Upper lobe of right lung (tissue), 1 donor: Measurements from ENCODE around the gene CDH4. TPM values are rescaled to one million over a fixed set of nuclear protein-coding genes. Genes with fewer than 3 reads are reported as not detected.

ENCODE experiments used
- ATAC-seq: fragments of 200-7000 bp; cut with Tn5 transposase; one replicate; pipeline ENCODE4 v1.9.1; 2020; ENCODE audit warnings: mild to moderate bottlenecking, moderate library complexity
- DNase-seq: peaks from one replicate; pipeline ENCODE4 v3.0.0-alpha.2; 2020
- H3K27ac ChIP-seq: fragments of 200-600 bp; one replicate; pipeline ENCODE4 v1.8.0; 2022
- H3K27me3 ChIP-seq: fragments of 200-600 bp; one replicate; pipeline ENCODE4 v1.8.0; 2022; ENCODE audit warnings: mild to moderate bottlenecking
- H3K36me3 ChIP-seq: fragments of 200-600 bp; one replicate; pipeline ENCODE4 v1.8.0; 2022
- H3K4me1 ChIP-seq: fragments of 200-600 bp; one replicate; pipeline ENCODE4 v1.8.0; 2022
- H3K4me3 ChIP-seq: fragments of 200-600 bp; one replicate; pipeline ENCODE4 v1.8.0; 2022; ENCODE audit warnings: mild to moderate bottlenecking
- H3K9me3 ChIP-seq: fragments of 200-600 bp; one replicate; pipeline ENCODE4 v1.8.0; 2022
- intact Hi-C: fragments of 100-400 bp; cut with DNase I; formaldehyde crosslinking; loops from one replicate; pipeline ENCODE4 v1.11.0; 2022
- total RNA-seq: library from RNA; stranded (reverse); fragmentation: NEBNext Ultra II Directional; extraction: Animal tissue kit (Norgen Biotek cat#: 25700); gene quantifications from one replicate; pipeline ENCODE4 v1.2.1, GENCODE V29; 2021
- TF ChIP-seq, protein P1 (sequence below): fragments of 200-600 bp; IDR thresholded peaks from one replicate; pipeline ENCODE4 v1.8.0; 2022; ENCODE audit warnings: antibody characterized with exemption
- donor health status: DM: no; HTN: yes; CAD: no; lungs with severe emphysema.

CDH4 gene
- total RNA-seq, 1 donor from 2014 or later: 0.23 TPM

DNA sequence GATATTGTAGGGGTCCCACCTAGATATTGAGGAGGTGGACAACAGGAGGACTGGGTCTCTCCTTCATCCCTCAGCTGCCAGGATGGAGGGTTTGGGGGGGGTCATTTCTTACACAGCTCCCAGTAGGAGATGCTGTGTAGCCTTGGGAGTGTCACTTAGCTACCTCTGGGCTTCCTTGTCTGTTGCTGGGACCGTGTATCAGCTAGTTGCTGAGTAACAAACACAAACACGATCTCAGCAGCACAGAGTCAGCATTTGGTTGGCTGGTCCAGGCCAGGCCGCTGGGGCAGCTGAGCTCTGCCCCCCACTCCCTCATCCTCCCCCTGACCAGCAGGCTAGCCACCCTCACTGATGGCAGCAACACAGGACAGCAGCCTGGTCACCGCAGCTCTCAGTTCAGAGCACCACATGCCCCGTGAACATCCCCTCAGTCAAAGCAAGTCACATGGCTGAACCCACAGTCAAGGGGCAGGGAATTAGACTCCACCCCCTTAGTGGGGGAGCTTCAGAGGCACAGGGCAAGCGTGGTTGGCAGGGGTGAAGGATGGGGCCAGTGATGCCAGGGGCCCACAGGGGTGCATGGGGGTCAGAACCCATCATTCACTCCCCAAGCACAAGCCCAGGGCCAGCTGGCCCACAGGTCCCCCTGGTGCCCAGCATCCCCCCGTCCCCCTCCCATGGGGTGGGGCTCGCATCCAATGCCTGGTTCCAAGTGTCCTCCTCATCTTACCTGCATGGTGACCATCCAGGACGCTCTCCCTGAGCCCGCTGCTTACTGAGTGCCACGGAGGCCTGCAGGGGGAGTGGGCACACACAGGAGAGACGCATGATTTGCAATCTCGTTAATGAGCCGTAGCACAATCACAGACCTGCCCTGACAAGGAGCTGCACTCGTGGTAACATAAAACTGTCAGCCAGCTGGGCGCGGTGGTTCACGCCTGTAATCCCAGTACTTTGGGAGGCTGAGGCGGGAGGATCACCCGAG lies 701.3 kb downstream of the CDH4 start:
- TF ChIP-seq, protein P1, sequence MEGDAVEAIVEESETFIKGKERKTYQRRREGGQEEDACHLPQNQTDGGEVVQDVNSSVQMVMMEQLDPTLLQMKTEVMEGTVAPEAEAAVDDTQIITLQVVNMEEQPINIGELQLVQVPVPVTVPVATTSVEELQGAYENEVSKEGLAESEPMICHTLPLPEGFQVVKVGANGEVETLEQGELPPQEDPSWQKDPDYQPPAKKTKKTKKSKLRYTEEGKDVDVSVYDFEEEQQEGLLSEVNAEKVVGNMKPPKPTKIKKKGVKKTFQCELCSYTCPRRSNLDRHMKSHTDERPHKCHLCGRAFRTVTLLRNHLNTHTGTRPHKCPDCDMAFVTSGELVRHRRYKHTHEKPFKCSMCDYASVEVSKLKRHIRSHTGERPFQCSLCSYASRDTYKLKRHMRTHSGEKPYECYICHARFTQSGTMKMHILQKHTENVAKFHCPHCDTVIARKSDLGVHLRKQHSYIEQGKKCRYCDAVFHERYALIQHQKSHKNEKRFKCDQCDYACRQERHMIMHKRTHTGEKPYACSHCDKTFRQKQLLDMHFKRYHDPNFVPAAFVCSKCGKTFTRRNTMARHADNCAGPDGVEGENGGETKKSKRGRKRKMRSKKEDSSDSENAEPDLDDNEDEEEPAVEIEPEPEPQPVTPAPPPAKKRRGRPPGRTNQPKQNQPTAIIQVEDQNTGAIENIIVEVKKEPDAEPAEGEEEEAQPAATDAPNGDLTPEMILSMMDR: no peak
- no peak overlapping the region for H3K27ac ChIP-seq
- no peak for ATAC-seq
- peaks cover 31% of the 10 kb centered on the region for H3K27me3 ChIP-seq
- H3K36me3 ChIP-seq: no peaks in the 10 kb centered on the region
- H3K4me3 ChIP-seq: no peak overlapping the region
- peak; percentile 48 for DNase-seq
- no peaks in the 10 kb centered on the region for H3K4me1 ChIP-seq
- intact Hi-C loops: no loop called here
- H3K9me3 ChIP-seq: no peaks in the 10 kb centered on the region

DNA sequence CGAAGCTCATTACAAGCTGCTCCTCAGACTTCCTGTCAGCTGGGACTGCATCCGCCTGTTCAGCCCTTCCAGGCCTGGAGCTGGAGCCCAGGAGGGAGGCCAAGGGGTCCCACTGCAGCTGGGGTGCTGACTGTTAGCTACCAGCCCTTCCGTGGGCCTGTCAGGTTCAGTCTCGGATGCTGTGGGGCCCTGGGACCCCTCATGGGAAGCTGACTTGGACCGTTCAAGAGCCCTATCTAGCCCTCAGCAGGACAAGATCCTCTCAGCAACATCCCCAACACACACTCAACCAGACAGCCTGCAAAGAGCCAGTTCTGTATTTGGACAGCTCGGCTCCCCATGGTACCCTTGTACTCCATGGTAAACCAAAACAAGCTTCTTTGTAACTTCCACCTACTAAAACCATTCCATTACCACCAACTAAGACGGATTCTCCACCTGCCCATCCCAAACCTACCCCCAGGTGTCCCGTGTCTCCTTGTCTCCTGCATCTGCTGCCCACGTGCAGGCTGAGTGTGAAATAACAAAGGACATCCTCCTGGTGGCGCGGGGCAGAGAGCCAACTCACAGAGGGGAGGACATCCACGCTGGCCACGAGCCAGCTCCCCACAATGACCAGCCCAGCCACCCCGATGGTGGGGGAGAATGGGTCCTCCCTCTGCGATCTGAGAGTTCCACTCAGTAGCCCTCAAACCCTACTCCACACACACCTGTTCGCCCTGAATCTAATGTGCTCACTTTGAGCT lies 702.4 kb downstream of the CDH4 start:
- no peak overlapping the region for H3K4me3 ChIP-seq
- no peak overlapping the region for H3K27ac ChIP-seq
- TF ChIP-seq, protein P1: no peak
- DNase-seq (peak; percentile 49), ATAC-seq (no peak)
- no peaks in the 10 kb centered on the region for H3K4me1 ChIP-seq
- no peaks in the 10 kb centered on the region for H3K9me3 ChIP-seq
- H3K27me3 ChIP-seq: peaks cover 31% of the 10 kb centered on the region
- H3K36me3 ChIP-seq: no peaks in the 10 kb centered on the region
- intact Hi-C loops: no loop called here

DNA sequence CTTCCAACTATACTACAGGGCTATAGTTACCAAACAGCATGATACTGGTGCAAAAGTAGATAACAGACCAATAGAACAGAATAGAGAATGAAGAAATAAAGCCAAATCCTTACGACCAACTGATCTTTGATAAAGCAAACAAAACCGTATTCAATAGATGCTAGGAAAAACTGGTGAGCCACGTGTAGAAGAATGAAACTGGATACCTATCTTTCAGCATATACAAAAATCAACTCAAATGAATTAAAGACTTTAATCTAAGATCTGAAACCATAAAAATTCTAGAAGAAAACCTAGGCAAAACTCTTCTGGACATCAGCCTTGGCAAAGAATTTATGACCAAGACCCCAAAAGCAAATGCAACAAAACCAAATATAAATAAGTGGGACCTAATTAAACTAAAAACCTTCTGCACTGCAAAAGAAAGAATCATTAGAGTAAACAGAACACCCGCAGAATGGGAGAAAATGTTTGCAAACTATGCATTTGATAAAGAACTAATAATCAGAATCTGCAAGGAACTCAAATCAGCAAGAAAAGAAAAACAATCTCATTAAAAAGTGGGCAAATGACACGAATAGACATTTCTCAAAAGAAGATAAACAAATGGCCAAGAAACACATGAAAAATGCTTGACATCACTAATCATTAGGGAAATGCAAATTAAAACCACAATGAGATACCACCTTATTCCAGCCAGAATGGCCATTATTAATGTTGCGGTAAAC lies 703.8 kb downstream of the CDH4 start:
- intact Hi-C loops: no loop called here
- ATAC-seq: no peak
- DNase-seq: no peak
- H3K4me1 ChIP-seq: no peaks in the 10 kb centered on the region
- H3K9me3 ChIP-seq: no peaks in the 10 kb centered on the region
- no peak overlapping the region for H3K4me3 ChIP-seq
- H3K36me3 ChIP-seq: no peaks in the 10 kb centered on the region
- peaks cover 31% of the 10 kb centered on the region for H3K27me3 ChIP-seq
- TF ChIP-seq, protein P1: no peak
- H3K27ac ChIP-seq: no peak overlapping the region

DNA sequence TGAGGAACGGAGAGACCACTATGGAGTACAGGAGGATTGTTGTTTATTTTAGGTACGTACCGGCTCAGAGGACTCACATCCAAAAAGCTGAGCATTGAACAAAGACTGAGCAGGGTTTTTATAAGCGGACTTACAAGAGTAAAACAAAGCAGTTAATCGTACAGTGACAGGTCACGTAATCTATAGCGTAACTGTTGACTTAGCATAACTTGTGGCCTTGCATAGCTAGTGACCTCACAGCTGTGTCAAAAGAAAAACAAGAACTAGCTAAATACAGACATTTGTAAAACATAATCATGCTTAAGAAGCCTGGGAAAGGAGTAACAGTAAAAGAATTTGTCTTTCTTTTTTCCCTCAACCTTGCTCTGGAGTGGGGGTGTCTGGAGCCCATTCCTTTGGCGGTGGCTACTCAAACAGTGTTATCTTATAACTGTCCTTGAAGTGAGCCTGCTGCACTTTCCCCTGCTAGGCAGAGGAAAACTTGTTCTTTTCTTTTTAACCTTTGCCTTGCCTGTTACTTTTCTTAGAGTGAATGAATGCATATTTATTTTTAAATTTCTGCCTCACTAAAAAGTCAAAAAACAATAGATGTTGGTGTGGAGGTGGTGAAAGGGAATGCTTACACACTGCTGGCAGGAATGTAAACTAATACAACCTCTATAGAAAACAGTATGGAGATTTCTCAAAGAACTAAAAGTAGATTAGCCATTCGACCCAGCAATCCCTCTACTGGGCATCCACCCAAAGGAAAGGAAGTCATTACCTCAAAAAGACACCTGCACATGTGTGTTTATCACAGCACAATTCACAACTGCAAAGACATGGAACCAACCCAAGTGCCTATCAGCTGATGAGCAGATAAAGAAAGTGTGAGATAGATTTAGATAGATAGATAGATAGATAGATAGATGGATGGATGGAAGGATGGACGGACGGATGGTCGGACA lies 704.6 kb downstream of the CDH4 start:
- Histone ChIP-seq H3K4me3 (no peak overlapping the region), H3K9me3 (no peaks in the 10 kb centered on the region), H3K27me3 (peaks cover 28% of the 10 kb centered on the region), H3K4me1 (no peaks in the 10 kb centered on the region), H3K36me3 (no peaks in the 10 kb centered on the region), H3K27ac (no peak overlapping the region)
- DNase-seq: no peak
- TF ChIP-seq, protein P1: no peak
- no peak for ATAC-seq
- intact Hi-C loops: no loop called here
